PC-3 (cell line): ENCODE data around the gene NSMCE1. TPM values are rescaled to one million over a fixed set of nuclear protein-coding genes. Genes with fewer than 3 reads are reported as not detected.
A peak's percentile ranks its signal among the peaks of the same experiment; 100 is the strongest.

ENCODE experiments used
- ATAC-seq: fragments of 200-7000 bp; cut with Tn5 transposase; 2 replicates; pipeline ENCODE4 v1.9.1; 2020; ENCODE audit warnings: mild to moderate bottlenecking, moderate library complexity
- BruUV-seq: library from RNA; stranded (reverse); fragments of 400-500 nt; replicated peaks from 2 replicates; lab custom pipeline; 2021; lab: Mats Ljungman, UMichigan
- CTCF ChIA-PET: fragments of 300-600 bp; sonication (Branson Sonifier 250); formaldehyde crosslinking; loops from one replicate; lab custom pipeline; 2022; ENCODE audit warnings: antibody characterized with exemption; lab: Charles Lee
- POLR2A ChIA-PET: fragments of 300-600 bp; sonication (Branson Sonifier 250); formaldehyde crosslinking; loops from one replicate; lab custom pipeline; 2022; ENCODE audit warnings: antibody characterized with exemption; ENCODE audit not compliant: unreplicated experiment; lab: Charles Lee
- DNase-seq: peaks from one replicate; pipeline ENCODE4 v3.0.0-alpha.2; 2015
- H2AFZ ChIP-seq: fragments of 300-600 bp; sonication (generic); 2 replicates; pipeline ENCODE4 v1.6.0; 2016; ENCODE audit warnings: antibody characterized with exemption, low read length
- H3F3A ChIP-seq: fragments of 300-600 bp; sonication (generic); one replicate; pipeline ENCODE4 v1.6.0; 2017; ENCODE audit warnings: antibody characterized with exemption, low read length, control low read depth, mild to moderate bottlenecking; ENCODE audit not compliant: unreplicated experiment
- H3K27ac ChIP-seq: fragments of 300-600 bp; sonication (generic); 2 replicates; pipeline ENCODE4 v1.5.1; 2016; ENCODE audit warnings: mild to moderate bottlenecking, low read length
- H3K27me3 ChIP-seq: fragments of 300-600 bp; sonication (generic); 2 replicates; pipeline ENCODE4 v1.6.1; 2016; ENCODE audit warnings: low read length, mixed read lengths
- H3K36me3 ChIP-seq: fragments of 300-600 bp; sonication (generic); 2 replicates; pipeline ENCODE4 v1.6.1; 2016; ENCODE audit warnings: low read depth, mixed run types, low read length, mixed read lengths
- H3K4me1 ChIP-seq: fragments of 300-600 bp; sonication (generic); 2 replicates; pipeline ENCODE4 v1.5.1; 2016; ENCODE audit warnings: low read length; ENCODE audit not compliant: insufficient read depth
- H3K4me2 ChIP-seq: fragments of 300-600 bp; sonication (generic); 2 replicates; pipeline ENCODE4 v1.6.0; 2016; ENCODE audit warnings: low read length
- H3K4me3 ChIP-seq: fragments of 300-600 bp; sonication (generic); 2 replicates; pipeline ENCODE4 v1.5.1; 2016; ENCODE audit warnings: mild to moderate bottlenecking, low read length, mixed read lengths
- H3K79me2 ChIP-seq: fragments of 300-600 bp; sonication (generic); 2 replicates; pipeline ENCODE4 v1.6.1; 2017; ENCODE audit warnings: low read length, mixed read lengths
- H3K9ac ChIP-seq: fragments of 300-600 bp; sonication (generic); 2 replicates; pipeline ENCODE4 v1.6.0; 2016; ENCODE audit warnings: mild to moderate bottlenecking, low read length
- H3K9me2 ChIP-seq: fragments of 300-600 bp; sonication (generic); replicated peaks from 2 replicates; pipeline ENCODE4 v1.6.1; 2016; ENCODE audit warnings: mixed run types, low read length, mixed read lengths
- H3K9me3 ChIP-seq: fragments of 300-600 bp; sonication (generic); 2 replicates; pipeline ENCODE4 v1.6.1; 2016; ENCODE audit warnings: low read length, mixed read lengths
- H4K20me1 ChIP-seq: fragments of 300-600 bp; sonication (generic); 2 replicates; pipeline ENCODE4 v1.6.1; 2016; ENCODE audit warnings: low read length, mixed read lengths
- EZH2 ChIP-seq: fragments of 300-600 bp; sonication (generic); IDR thresholded peaks from one replicate; pipeline ENCODE4 v1.6.1; 2017; ENCODE audit warnings: antibody characterized with exemption, mild to moderate bottlenecking, low read length; ENCODE audit not compliant: unreplicated experiment
- EZH2phosphoT487 ChIP-seq: fragments of 300-600 bp; sonication (generic); IDR thresholded peaks from 2 replicates; pipeline ENCODE4 v1.6.1; 2018; ENCODE audit warnings: mild to moderate bottlenecking, antibody characterized with exemption, low read length, borderline replicate concordance
- intact Hi-C: fragments of 100-400 bp; cut with micrococcal nuclease; formaldehyde crosslinking; loops from 2 replicates; pipeline ENCODE4 v1.9.0; 2023
- total RNA-seq: library from RNA; depleted of rRNA; stranded (reverse); fragments of >200 nt; gene quantifications from 2 replicates; pipeline ENCODE4 v1.2.3, GENCODE V29; 2014
- TF ChIP-seq, protein P1 (sequence below): fragments of 300-600 bp; sonication (generic); conservative IDR thresholded peaks from 2 replicates; pipeline ENCODE4 v1.5.1; 2017; ENCODE audit warnings: antibody characterized with exemption, low read depth, mild to moderate bottlenecking, low read length

NSMCE1 gene
- total RNA-seq, 1 experiment from 2014 or later, result 32.5 TPM

GRCh38 chr16:27314986-27315332 lies 46.4 kb upstream of the NSMCE1 start:
- H3K27ac ChIP-seq, result peak overlapping the region; percentile 98
- H3K9ac ChIP-seq, result peak overlapping the region; percentile 100
- peaks cover 36% of the 10 kb centered on the region for H3K4me1 ChIP-seq
- H2AFZ ChIP-seq, result no peak overlapping the region
- H3K4me2 ChIP-seq, result peak overlapping the region; percentile 94
- H3K79me2 ChIP-seq, result peaks cover 58% of the 10 kb centered on the region
- no peaks in the 10 kb centered on the region for H4K20me1 ChIP-seq
- BruUV-seq, result no TSS peak
- no peaks in the 10 kb centered on the region for H3K27me3 ChIP-seq
- CTCF ChIA-PET, result no interaction called here
- H3K36me3 ChIP-seq, result no peaks in the 10 kb centered on the region
- ATAC-seq (no peak), DNase-seq (no peak)
- H3F3A ChIP-seq, result peaks cover 7% of the 10 kb centered on the region
- intact Hi-C loops, result loop anchor here (5.0 to 10.0 kb wide), 3 partner anchors 50 to 78 kb away; partner anchors contain the start of gene NSMCE1
- peak overlapping the region; percentile 93 for H3K4me3 ChIP-seq
- TF ChIP-seq EZH2 (no peak), EZH2phosphoT487 (no peak)
- TF ChIP-seq, protein P1, sequence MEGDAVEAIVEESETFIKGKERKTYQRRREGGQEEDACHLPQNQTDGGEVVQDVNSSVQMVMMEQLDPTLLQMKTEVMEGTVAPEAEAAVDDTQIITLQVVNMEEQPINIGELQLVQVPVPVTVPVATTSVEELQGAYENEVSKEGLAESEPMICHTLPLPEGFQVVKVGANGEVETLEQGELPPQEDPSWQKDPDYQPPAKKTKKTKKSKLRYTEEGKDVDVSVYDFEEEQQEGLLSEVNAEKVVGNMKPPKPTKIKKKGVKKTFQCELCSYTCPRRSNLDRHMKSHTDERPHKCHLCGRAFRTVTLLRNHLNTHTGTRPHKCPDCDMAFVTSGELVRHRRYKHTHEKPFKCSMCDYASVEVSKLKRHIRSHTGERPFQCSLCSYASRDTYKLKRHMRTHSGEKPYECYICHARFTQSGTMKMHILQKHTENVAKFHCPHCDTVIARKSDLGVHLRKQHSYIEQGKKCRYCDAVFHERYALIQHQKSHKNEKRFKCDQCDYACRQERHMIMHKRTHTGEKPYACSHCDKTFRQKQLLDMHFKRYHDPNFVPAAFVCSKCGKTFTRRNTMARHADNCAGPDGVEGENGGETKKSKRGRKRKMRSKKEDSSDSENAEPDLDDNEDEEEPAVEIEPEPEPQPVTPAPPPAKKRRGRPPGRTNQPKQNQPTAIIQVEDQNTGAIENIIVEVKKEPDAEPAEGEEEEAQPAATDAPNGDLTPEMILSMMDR, result no peak
- no peaks in the 10 kb centered on the region for H3K9me2 ChIP-seq
- no peaks in the 10 kb centered on the region for H3K9me3 ChIP-seq
- POLR2A ChIA-PET, result interaction anchor here (0.7 kb wide), 1 partner anchor 78 kb away, joined by 4 read pairs; no protein-coding TSS in a partner anchor

DNA sequence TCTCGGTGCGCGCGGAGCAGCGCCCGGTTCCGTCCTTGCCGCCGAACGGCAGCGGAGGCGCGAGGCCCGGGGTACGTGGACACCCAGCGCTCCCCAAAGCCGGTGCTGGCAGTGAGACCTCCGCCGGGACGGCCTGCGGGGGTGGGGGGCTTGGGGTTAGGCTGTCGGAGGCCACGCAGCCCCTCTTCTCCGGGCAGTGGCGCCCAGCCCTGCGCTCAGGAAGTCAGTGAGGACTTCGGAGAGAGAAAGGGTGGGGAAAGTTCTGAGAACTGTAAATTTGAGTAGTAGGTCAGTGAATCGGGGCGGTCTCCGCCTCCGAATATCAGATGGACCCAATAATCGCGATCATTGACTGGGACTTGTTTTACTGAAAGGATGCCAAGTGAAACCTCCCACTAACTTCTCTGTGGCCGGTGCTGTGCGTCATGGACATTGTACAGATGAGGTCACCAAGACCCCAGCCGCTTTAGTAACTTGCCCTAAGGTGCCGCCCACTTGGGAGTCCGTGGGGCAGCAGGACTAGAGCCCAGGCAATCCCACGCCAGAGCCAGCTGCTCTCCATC lies 45.7 kb upstream of the NSMCE1 start:
- ATAC-seq (peak; percentile 24), DNase-seq (peak; percentile 78)
- CTCF ChIA-PET, result no interaction called here
- Histone ChIP-seq H2AFZ (peak overlapping the region; percentile 64), H3K27ac (peak overlapping the region; percentile 98), H3K27me3 (no peaks in the 10 kb centered on the region), H3K4me2 (peak overlapping the region; percentile 94), H3K4me1 (peaks cover 36% of the 10 kb centered on the region), H3K9me3 (no peaks in the 10 kb centered on the region), H3K9ac (peak overlapping the region; percentile 100), H4K20me1 (no peaks in the 10 kb centered on the region), H3K36me3 (no peaks in the 10 kb centered on the region), H3K9me2 (no peaks in the 10 kb centered on the region), H3F3A (peaks cover 7% of the 10 kb centered on the region), H3K79me2 (peaks cover 51% of the 10 kb centered on the region), H3K4me3 (peak overlapping the region; percentile 93)
- intact Hi-C loops, result loop anchor here (5.0 to 10.0 kb wide), 2 partner anchors 49 to 77 kb away; partner anchors contain the start of gene NSMCE1
- TF ChIP-seq EZH2, result no peak
- TF ChIP-seq, protein P1, result no peak
- no peak for TF ChIP-seq EZH2phosphoT487
- POLR2A ChIA-PET, result no interaction called here
- TSS peak; percentile 33 for BruUV-seq
